AG08395 (cell line): ENCODE results near the gene BTLA.
"Not testable (repeated sequence)": the region's sequence is repeated elsewhere in the genome, so short reads cannot be mapped to it uniquely, and the experiment has no call there.

Experiments
- DNase-seq: peaks from one replicate; pipeline ENCODE4 v3.0.0; 2012; ENCODE audit warnings: mixed read lengths, low spot score

BTLA gene

GRCh38 chr3:112446343-112446742, 52.9 kb downstream of the BTLA start:
- DNase-seq: no peak

GRCh38 chr3:112445839-112446238, 53.4 kb downstream of the BTLA start:
- DNase-seq: no peak

GRCh38 chr3:112437146-112438022, 61.9 kb downstream of the BTLA start:
- peak; percentile 8 for DNase-seq

- DNase-seq: no peak
Measured at GRCh38 chr3:112429960-112430359, 69.3 kb downstream of the BTLA start.

- no peak for DNase-seq
Measured at GRCh38 chr3:112427123-112427522, 72.1 kb downstream of the BTLA start.

- no peak for DNase-seq
Measured at GRCh38 chr3:112425858-112426750, 73.2 kb downstream of the BTLA start.

GRCh38 chr3:112425382-112425781, 73.9 kb downstream of the BTLA start:
- no peak for DNase-seq

- DNase-seq: no peak
Measured at GRCh38 chr3:112424394-112424793, 74.9 kb downstream of the BTLA start.

- not testable (repeated sequence) for DNase-seq
Measured at GRCh38 chr3:112422921-112423320, 76.4 kb downstream of the BTLA start.

- not testable (repeated sequence) for DNase-seq
Measured at GRCh38 chr3:112418526-112418925, 80.7 kb downstream of the BTLA start.

GRCh38 chr3:112417696-112418318, 81.5 kb downstream of the BTLA start:
- DNase-seq: no peak

GRCh38 chr3:112416391-112417212, 82.7 kb downstream of the BTLA start:
- DNase-seq: no peak

- no peak for DNase-seq
Measured at GRCh38 chr3:112415390-112415789, 83.9 kb downstream of the BTLA start.
